Hypothalamus (tissue), 51 donors: ENCODE data around the gene ITPRIPL2.

Source experiments
- DNase-seq, 51 donors: peaks; one replicate each; lab custom pipeline; 2025; lab: John Stamatoyannopoulos, UW

The ITPRIPL2 gene

DNA sequence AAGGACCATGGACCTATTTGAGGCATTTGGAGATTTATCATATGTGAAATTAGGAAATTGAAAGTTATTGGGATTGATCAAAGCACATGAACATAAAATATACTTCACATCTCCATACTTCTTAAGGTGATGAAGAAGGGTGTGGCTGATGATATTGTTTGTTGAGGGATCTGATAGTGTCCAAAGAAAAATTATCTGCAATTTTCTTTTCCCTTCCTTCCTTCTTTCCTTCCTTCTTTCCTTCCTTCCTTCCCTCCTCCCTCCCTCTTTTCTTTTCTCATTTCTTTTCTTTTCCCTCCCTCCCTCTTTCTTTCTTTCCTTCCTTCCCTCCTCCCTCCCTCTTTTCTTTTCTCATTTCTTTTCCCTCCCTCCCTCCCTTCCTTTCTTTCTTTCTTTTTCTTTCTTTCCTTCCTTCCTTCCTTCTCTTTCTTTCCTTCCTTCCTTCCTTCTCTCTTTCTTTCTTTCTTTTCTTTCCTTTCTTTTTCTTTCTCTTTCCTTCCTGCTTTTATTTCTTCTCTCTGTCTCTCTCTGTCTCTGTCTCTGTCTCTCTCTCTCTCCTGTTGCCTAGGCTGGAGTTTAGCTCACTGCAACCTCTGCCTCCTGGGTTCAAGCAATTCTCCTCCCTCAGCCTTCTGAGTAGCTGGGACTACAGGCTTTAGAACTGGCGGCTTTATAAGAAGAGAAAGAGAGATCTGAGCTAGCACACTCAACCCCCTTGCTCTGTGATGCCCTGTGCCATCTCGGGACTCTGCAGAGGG is 20.9 kb upstream of the ITPRIPL2 start:
- DNase-seq, result no peak

DNA sequence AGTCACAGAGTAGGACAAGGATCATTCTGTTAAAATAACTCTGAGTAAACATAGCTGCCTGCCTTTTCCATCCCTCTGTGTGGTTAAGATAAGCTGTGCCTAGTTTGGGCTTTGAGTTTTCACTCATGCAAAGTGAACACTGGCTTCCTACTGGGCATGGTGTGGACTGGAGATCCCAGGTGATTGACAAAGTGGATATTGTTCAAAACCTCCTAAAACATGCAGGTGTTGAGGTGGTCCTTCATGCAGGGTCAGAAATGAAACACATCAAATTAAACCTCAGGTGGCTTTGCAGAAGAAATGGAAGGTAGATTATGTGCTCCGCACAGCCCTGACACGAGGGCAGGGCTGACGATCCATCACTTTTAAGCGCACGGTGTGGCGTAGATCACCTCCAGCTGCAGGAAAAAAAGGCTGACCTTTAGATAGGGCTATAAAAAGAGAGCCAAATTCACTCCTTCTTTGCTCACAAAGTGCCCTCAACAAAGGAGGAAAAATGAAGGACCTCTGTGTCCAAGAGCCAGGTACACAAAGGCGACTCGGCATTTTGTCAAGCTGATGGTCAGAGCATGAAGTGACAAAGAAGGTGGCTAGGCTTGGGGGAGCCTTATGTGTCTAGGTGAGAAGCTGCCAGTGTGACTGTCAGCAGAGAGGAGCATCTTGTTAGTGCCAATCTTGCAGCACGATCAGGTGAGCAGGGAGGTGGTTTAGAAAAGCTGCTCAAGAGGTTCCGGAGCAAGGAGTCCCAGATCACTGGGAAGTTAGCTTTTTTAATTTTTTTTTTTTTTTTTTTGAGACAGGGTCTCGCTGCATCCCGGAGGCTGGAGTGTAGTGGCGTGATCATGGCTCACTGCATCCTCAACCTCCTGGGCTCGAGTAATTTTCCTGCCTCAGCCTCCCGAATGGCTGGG is 19.9 kb upstream of the ITPRIPL2 start:
- no peak for DNase-seq

DNA sequence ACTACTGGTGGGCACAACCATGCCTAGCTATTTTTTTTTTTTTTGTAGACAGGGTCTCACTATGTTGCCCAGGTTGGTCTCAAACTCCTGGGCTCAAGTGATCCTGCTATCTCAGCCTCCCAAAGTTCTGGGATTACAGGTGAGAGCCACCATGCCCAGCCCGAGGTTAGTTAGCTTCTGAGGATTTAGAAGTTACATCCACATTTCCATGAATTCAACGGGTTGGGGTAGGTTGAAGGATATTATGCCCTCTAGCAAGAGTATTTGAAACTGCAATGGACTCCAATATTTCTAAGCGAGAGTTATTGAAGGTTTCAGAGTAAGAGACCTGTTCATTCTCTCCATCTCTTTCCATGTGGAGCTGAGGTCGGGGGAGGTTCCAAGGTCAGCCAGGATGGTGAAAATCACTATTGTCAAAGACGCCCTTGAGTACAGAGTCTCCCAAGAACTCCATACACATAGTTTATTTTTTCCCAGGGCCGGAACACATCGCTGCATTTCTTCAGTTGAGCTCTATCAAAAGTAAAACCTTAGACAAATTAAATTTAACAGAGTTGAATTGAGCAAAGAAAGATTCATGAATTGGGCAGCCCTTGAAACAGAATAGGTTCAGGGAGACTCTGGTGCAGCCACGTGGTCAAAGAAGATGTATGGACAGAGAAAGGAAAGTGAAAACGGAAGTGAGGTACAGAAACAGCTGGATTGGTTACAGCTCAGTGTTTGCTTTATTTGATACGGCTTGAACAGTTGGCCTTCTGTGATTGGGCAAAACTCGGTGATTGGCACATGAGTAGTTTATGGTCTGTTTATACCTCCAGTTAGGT is 19.0 kb upstream of the ITPRIPL2 start:
- no peak for DNase-seq

DNA sequence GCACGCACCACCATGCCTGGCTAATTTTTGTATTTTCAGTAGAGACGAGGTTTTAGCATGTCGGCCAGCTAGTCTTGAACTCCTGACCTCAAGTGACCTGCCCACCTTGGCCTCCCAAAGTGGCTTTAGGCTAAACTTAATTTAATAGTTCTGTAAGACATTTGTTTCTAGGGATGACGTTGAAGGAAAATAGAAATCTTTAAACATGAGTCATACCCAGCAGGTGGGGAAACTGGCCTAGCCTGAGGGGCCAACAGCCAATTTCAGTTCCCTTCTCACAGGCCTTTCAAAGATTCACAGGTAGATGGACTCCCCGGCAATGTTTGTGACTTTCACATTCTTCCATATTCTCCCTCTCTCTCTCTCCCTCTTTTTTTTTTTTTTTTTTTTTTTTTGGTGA is 18.1 kb upstream of the ITPRIPL2 start:
- DNase-seq, result no peak

DNA sequence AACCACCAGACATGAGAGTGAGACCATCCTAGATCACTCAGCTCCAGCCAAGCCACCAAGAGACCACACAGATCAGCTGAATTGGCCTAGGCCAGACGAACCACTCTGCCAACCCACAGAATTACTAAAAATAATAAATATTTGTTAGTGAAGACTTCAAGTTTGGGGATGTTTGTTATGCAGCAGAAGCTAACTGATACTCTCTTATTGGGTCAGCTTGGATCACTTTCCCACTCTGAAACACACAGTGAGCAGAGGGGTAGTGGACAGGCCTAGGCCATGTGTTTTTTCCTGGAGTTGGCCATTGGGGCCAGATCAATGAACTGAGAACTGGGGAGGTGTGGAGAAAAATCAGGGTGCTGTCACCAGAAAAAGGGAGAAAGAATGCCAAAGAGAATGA is 15.6 kb upstream of the ITPRIPL2 start:
- no peak for DNase-seq

DNA sequence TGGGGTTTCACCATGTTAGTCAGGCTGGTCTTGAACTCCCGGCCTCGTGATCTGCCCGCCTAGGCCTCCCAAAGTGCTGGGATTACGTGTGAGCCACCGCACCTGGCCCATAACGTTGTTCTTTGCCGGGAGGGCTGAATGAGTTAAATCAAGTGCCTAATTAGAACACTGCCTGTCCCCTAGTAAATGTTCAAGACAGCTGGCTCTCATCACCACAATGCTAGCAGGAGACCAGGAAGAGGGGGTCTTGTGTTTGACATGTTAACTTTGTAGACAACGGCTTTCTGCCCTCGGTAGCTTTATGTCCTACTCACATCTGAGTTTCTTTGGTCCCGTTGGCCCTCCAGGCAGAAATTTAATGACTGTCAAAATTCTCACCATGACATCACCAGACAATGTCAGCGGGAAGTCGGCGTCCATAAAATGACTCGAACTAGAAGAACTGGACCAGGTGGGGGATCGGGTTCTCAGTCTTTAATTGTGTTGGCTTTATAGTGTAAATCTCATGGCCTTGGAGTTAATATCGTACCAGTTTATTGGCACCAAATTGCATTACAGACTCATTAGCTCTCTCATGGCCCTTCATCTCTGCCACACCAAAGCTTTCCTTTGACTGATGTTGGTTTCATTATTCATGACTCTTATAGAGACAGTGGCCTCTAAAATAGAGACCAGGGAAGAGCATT is 11.4 kb upstream of the ITPRIPL2 start:
- DNase-seq, result no peak

DNA sequence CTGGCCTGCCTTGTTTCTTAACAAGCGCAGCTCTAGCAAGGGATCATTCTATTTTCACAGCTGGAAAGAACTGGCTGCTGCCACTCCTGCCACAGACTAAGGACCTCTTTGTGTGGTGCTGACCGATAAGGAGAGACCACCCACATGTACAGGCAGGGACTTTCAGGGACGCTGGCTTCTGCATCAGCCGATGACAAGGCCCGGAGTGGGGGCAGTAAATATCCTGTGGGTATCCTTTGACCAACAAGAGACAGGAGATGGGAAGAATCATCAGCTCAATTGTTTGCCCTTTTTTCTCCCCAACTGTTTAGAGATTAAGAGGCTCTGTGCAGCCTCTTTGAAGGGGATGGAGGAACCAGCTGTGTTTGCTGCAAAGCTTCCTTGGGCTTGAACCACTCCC is 9.2 kb upstream of the ITPRIPL2 start:
- DNase-seq, result no peak

DNA sequence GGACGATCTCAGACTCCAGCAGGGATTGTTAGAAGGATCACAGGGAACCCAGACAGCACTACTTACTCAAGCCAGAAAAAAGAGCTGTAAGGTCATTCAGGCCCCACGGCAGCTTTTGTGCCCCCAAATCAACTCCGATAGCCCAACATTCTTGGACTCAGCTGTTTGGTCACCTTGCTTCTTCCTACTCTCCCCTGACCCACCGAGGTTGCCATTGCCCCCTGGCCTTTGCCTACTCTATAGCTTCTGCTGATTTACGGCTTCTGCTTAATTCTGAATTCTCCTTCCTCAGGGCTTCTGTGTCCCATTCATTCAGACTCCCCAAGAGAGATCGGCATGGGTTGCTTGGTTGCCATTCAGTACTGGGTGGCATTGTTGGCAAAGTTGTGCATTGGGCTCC is 8.6 kb upstream of the ITPRIPL2 start:
- DNase-seq, result no peak

DNA sequence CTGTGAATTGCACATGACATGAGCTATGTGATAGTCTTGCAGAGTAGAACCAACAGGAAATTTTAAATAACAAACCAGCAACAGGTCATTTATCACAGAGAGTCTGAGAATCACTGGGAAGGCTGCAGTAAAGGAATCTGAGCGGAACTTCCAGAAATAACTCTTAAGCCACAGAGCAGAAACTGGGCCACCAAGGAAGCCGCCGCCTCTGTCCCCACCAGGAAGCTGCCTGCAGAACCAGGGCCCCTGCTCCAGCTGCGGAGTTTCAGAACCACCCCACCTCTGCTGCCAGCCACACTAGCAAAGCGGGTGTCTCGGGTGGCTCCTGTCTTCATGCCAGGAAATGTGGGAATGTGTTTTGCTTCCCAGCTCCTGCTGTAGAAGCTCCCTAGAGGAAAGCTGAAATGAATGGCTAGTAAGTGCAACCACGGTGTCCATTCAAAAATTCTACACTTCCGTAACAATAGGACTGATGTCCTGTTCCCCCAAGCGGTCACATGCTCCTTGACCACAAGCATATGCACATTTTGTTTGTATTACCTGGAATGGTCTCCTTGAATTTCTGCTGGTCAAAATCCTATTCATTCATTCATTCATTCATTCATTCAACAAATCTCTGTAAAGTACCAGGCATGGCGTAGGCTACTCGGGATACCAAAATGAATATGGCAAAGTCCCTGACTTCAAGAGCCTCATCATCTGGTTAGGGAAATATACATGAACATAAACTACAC is 7.7 kb upstream of the ITPRIPL2 start:
- peak in 6 of 51 donors; percentile 2 to 16 (median 10) for DNase-seq

DNA sequence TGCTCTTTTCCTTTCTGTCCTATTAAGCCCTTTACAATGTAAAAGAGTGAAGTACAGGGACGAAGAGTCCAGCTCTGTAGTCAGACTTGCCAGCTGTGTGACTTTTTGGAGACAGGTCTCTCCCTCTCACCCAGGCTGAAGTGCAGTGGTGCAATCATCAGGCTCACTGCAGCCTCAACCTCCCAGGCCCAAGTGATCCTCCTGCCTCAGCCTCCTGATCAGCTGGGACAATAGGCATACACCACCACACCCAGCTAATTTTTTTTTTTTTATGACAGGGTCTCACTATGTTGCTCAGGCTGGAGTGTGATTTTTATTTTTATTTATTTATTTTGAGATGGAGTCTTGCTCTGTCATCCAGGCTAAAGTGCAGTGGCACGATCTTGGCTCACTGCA is 7.1 kb upstream of the ITPRIPL2 start:
- no peak for DNase-seq

DNA sequence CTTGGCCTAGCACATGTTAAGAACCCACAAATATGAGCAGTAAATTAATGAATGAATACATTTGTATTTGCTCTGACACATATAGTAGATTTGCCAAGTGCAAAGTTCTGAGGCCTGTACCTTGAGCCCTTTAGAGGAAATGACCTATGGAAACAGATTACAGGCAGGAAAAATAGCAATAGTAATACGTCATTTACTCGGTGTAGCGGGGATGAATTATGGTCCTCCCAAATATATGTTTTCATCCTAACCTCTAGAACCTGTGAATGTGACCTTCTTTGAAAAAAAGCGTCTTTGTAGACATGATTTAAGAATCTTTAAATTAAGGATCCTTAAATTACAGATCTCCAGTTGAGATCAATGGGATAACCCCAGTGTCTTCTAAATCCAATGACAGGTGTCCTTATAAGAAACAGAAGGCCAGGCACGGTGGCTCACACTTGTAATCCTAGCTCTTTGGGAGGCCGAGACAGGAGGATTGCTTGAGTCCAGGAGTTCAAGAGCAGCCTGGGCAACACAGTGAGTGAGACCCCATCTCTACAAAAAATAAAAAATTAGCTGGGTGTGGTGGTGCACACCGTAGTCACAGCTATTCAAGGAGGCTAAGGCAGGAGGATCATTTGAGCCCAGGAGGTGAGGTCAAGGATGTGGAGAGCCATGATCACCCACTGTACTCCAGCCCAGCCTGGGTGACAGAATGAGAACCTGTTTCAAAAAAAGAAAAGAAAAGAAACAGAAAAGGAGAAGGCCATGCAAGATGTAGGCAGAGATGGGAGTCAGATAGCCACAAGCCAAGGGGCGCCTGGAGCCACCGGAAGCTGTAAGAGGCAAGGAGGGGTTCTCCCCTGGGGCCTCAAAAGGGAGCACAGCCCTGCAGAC is 5.1 kb upstream of the ITPRIPL2 start:
- no peak for DNase-seq

DNA sequence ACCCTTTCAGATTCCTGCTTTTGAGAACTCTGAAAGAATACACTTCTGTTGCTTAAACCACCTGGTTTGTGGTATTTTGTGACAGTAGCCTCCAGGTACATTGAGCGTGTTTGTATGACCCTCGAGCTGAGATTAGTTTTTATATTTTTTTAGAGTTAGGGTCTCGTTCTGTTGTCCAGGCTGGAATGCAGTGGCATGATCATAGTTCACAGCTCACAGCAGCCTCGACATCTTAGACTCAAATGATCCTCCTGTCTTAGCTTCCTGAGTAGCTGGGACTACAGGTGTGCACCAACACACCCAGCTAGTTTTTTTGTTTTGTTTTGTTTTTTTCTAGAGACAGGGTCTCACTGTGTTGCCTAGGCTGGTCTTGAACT is 4.5 kb upstream of the ITPRIPL2 start:
- DNase-seq, result no peak

DNA sequence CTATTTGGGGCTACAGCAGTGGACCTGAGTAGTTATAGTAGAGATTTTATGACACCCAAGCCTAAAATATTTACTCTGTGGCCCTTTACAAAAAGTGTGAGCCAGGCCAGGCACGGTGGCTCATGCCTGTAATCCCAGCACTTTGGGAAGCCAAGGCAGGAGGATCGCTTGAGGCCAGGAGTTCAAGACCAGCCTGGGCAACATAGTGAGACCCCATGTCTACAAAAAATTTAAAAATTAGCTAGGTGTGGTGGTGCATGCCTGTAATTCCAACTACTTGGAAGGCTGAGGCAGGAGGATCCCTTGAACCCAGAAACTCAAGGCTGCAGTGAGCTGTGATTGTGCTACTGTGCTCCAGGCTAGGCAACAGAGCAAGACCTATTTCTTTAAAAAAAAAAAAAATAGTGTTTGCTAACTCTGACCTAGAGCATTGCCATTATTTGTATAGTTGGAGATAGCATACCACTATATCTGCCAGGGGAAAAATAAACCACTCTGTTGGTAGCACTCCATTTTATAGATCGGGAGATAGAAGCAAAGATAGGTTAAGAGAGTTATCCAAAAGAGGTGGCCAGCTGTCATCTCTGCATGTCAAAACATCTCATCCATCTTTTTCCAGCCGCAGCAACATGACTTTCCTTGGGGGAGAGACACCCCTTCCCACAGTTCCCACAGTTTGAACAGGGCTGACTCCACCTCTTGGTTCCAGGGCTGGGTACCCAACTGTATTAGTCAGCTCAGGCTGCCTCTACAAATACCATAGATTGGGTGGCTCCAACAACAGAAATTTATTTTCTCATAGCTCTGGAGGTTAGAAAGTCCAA is 3.0 kb upstream of the ITPRIPL2 start:
- DNase-seq, result no peak

DNA sequence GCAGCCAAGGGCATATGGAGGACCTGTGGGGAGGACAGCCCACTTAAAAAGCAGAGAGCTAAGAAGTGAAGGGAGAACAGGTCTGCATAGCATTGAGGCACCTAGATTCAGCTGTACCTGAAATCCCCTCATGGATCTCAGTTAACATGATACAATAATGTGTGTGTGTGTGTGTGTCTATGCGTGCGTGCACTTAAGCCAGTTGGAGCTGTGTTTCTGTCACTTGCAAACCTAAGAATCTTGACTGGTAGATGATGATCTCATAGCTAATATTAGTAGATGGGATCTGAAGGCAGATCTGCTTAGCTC is 1.7 kb upstream of the ITPRIPL2 start:
- no peak for DNase-seq

DNA sequence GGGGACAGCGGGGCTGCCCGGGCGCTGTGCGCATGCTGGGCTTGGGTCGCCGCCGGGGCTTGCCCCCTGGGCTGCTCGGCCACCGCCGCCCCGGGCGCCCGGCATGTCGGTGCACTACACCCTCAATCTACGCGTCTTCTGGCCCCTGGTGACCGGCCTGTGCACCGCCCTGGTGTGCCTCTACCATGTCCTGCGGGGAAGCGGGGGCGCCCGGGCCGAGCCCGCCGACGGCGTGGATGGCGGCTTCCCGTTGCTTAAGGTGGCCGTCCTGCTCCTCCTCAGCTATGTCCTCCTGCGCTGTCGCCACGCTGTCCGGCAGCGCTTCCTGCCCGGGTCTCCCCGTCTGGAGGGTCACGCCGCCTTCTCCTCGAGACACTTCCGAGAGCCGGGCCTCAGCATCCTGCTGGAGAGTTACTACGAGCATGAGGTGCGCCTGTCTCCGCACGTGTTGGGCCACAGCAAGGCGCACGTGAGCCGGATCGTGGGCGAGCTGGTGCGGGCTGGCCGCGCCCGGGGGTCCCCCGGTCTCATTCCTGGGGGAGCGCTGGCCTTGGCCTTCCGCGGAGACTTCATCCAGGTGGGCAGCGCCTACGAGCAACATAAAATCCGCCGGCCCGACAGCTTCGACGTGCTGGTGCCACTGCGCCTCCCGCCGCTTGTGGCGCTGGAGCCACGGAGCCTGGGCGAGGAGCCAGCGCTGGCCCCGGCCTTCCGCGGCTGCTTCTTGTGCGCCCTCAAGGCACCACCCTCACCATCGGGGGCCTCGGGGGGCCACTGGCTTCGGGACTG is 789 bp downstream of the ITPRIPL2 start:
- peak in 12 of 51 donors; percentile 6 to 48 (median 26) for DNase-seq

DNA sequence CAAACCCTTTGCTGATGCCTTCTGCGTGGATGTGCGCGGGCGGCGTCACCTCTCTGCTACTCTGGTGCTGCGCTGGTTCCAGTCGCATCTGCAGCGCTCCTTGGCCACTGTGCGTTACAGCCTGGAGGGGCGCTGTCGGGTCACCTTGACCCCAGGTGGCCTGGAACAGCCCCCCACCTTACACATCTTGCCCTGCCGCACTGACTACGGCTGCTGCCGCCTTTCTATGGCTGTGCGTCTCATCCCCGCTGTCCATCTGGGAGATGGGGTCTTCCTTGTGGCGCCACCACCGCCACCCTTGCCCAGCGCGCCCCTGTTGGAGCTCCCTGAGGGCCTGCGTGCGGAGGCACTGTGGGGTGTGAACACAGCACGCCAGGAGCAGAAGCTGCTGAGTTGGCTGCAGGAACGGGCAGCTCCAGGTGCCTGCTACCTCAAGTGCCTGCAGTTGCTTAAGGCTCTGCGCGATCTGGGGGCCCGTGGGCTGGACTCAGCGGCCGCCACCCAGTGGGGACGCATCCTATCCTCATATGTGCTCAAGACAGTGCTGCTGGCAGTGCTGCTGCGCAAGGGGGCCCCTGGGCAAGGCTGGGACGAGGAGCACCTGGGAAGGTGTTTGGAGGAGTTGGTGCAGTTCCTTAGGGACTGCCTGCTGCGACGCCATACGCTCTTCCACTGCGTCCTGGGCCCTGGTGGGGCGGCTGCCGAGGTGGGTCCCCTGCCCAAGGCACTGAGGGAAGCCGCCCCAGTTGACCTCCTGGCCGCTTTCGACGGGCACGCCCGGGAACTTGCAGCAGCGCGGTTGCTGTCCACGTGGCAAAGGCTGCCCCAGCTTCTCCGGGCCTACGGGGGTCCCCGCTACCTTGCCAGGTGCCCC is 1.6 kb downstream of the ITPRIPL2 start:
- DNase-seq, result peak in 1 of 51 donors; percentile 15
